Measurements from ENCODE around the gene KCNQ1. TPM values are rescaled to one million over a fixed set of nuclear protein-coding genes. Genes with fewer than 3 reads are reported as not detected.

Gene KCNQ1
- total RNA-seq, 1 donor from 2014 or later: 4.8 TPM

DNA sequence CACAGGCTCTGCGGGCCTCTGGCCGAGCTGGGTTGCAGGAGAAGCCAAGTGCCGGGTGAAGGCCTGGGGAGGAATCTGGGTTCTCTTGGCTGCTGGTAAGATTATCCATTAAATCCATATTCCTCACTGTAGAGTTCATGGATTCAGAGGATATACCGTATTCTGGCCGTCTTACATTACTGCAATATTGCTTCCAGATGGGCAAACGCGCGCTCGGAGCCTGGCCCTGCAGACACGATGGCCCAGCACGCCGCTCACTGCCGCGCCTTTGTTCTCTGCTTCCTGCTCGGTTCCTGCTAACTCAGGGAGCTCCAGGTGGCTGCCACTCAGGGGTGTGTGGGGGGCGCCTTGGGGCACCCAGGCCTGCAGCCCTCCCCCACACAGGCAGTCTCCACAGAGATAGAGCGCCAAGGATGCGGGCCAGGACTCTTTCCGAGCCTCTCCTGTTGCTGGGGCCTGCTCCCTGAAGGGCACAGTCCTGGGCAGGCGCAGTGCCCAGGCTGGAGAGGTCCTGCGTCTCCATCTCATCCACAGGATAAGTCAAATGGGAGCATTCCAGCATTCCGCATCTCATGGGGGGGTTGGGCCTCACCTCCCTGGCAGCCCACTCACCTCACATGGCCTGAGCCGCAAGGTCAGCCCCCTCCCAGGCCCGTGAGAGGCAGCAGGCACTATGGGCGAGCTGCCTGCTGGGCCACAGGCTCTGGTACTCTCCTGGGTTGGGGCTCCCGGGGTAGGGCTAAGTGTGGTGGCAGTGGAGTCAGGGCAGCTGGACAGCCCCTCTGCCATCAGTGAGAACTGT, 269.1 kb downstream of the KCNQ1 start:
- Mint-ChIP-seq H3K27ac (peak overlapping the region; percentile 71), H3K27me3 (no peaks in the 10 kb centered on the region), H3K9me3 (peaks cover 5% of the 10 kb centered on the region), H3K4me3 (no peak overlapping the region), H3K4me1 (ENCODE audit: unreplicated experiment) (peaks cover 27% of the 10 kb centered on the region), H3K36me3 (no peaks in the 10 kb centered on the region)
- no peak for DNase-seq (ENCODE audit: extremely low spot score, unreplicated experiment)
- TF ChIP-seq, protein P1, sequence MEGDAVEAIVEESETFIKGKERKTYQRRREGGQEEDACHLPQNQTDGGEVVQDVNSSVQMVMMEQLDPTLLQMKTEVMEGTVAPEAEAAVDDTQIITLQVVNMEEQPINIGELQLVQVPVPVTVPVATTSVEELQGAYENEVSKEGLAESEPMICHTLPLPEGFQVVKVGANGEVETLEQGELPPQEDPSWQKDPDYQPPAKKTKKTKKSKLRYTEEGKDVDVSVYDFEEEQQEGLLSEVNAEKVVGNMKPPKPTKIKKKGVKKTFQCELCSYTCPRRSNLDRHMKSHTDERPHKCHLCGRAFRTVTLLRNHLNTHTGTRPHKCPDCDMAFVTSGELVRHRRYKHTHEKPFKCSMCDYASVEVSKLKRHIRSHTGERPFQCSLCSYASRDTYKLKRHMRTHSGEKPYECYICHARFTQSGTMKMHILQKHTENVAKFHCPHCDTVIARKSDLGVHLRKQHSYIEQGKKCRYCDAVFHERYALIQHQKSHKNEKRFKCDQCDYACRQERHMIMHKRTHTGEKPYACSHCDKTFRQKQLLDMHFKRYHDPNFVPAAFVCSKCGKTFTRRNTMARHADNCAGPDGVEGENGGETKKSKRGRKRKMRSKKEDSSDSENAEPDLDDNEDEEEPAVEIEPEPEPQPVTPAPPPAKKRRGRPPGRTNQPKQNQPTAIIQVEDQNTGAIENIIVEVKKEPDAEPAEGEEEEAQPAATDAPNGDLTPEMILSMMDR (conservative IDR thresholded peaks at IDR 0.05): no peak

DNA sequence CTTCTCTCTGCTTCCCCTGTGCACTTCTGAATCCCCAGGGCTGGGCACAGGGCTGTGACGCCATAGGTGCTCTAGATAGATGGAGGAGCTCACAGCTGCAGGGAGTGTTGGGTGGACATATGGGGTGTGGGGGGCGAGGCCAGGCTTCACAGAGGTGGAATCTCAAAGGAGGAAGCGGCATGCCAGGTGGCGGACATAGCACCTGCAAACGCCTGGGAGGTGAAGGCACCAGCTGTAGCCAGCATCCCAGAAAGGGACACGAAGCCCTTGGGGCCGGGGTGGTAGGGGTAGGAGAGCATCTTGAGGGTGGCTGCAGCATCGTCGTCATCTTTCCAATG, 269.6 kb downstream of the KCNQ1 start:
- Mint-ChIP-seq H3K27me3 (no peaks in the 10 kb centered on the region), H3K27ac (peak overlapping the region; percentile 71), H3K9me3 (peaks cover 5% of the 10 kb centered on the region), H3K4me3 (no peak overlapping the region), H3K36me3 (no peaks in the 10 kb centered on the region), H3K4me1 (ENCODE audit: unreplicated experiment) (peaks cover 30% of the 10 kb centered on the region)
- no peak for DNase-seq (ENCODE audit: extremely low spot score, unreplicated experiment)
- TF ChIP-seq, protein P1 (conservative IDR thresholded peaks at IDR 0.05): no peak

DNA sequence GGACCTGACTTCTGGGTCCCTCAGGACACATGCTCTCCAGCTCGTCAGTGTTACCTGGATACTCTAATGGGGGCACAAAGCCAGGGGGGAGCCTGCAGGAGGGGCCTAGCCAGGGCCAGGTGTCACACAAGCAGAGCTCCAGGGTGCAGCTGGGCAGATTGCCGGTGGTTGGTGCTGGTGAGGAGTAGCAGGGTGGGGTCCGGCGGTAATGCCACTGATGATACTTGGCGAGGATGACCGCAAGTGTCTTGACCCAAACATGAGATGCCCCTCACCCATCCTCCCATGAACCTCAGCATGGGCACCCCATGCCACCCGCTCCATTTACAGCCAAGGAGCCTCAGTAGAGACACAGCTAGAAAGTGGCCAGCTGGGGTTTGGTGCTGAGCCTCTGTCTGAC, 270.1 kb downstream of the KCNQ1 start:
- H3K27ac Mint-ChIP-seq: no peak overlapping the region

DNA sequence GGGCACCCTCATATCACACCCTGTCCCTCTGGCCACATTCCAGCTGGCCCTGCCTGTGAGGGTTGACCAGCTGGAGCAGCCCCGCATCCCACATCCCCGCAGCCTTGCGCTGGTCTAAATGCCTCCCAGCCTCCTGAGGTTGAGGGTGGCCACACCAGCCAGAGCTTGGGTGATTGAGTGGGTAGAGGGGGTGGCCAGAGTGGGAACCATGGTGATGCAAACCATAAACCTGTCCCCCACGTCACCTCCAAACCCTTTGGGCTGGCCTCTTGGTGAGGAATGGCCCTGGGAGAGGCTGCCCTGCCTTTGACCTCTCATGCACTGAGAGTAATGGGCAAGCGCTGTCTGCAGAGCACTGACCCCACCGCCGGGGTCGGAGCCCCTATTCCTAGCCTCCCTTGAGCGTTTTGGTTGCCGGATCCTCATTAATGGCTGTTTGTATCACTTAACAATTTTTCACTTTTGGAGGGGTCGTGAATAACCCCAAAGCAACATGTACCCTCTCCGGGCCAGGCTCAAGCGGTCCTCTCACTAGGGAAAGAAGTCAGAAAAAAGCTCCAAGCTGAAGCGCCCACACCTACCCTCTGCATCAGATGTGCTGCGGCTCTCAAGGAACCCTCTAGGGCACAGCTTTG, 271.0 kb downstream of the KCNQ1 start:
- Mint-ChIP-seq H3K4me3 (no peak overlapping the region), H3K4me1 (ENCODE audit: unreplicated experiment) (peaks cover 35% of the 10 kb centered on the region), H3K9me3 (no peaks in the 10 kb centered on the region), H3K27ac (no peak overlapping the region), H3K36me3 (no peaks in the 10 kb centered on the region), H3K27me3 (no peaks in the 10 kb centered on the region)
- no peak for DNase-seq (ENCODE audit: extremely low spot score, unreplicated experiment)
- TF ChIP-seq, protein P1 (conservative IDR thresholded peaks at IDR 0.05): no peak

More for the DNA sequence above, 270.1 kb downstream of the KCNQ1 start:
- DNase-seq (ENCODE audit: extremely low spot score, unreplicated experiment): no peak
- Mint-ChIP-seq H3K27me3 (no peaks in the 10 kb centered on the region), H3K4me3 (no peak overlapping the region), H3K9me3 (peaks cover 5% of the 10 kb centered on the region), H3K4me1 (ENCODE audit: unreplicated experiment) (peaks cover 30% of the 10 kb centered on the region), H3K36me3 (no peaks in the 10 kb centered on the region)
- TF ChIP-seq, protein P1 (conservative IDR thresholded peaks at IDR 0.05): no peak

DNA sequence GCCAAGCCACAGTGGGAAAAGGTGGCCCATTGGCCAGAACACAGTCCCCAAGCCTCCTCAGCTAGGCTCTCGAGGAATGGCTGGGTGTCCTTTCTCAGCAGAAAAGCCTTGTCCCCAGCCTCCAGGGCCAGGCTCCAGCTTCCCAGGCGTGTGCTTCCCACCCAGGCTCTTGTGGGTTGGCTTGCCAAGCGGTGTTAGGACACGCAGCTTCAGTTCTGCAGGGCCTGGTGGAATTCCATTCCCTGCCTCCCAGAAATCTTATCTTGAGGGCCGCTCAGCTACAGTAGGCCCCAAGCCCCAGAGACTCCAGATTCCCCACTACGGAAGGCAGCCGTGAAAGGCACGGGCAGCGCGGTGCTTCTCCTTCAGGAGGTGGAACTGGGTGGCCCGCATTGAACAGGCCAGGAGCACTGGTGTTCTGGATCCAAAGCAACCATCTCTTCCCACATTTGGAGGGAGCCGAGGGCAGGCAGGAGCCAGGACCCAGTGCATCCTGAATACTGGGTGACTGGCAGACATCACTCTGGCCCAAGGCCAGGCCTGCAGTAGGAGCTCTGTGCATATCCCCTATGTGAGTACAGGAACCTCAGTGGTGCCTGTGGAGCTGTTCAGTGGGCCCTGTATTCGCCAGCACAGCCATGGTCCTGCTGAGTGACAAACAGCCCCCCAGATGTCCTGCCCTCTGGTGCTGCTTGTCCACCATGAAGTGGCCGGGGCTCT, 271.7 kb downstream of the KCNQ1 start:
- Mint-ChIP-seq H3K4me3 (no peak overlapping the region), H3K4me1 (ENCODE audit: unreplicated experiment) (peaks cover 37% of the 10 kb centered on the region), H3K9me3 (no peaks in the 10 kb centered on the region), H3K27ac (no peak overlapping the region), H3K27me3 (no peaks in the 10 kb centered on the region), H3K36me3 (no peaks in the 10 kb centered on the region)
- TF ChIP-seq, protein P1 (conservative IDR thresholded peaks at IDR 0.05): no peak
- DNase-seq (ENCODE audit: extremely low spot score, unreplicated experiment): no peak

All from type B pancreatic cell (in vitro differentiated cells).